Activated T-cell treated with anti-CD3 and anti-CD28 coated beads, Interleukin-2, amount 50 U/mL, for 1 hour (primary cell): ENCODE measurements around the gene NPDC1.

Experiments used
- DNase-seq: peaks from one replicate; pipeline ENCODE4 v3.0.0-alpha.2; 2020

The NPDC1 gene

GRCh38 chr9:137055385-137056364 is 9.7 kb upstream of the NPDC1 start:
- DNase-seq, result no peak

GRCh38 chr9:137054932-137055384 is 9.0 kb upstream of the NPDC1 start:
- DNase-seq, result no peak

GRCh38 chr9:137053944-137054931 is 8.3 kb upstream of the NPDC1 start, which contains the start of gene ENTPD2:
TSS of gene ENTPD2 (minus strand) at chr9:137054061. CDS start at chr9:137053997, 64 bp downstream.
- peak; percentile 62 for DNase-seq

- no peak for DNase-seq
Observed at GRCh38 chr9:137052998-137053943, 7.3 kb upstream of the NPDC1 start.

GRCh38 chr9:137052293-137052692 is 6.3 kb upstream of the NPDC1 start:
- no peak for DNase-seq

- no peak for DNase-seq
Observed at GRCh38 chr9:137051145-137051724, 5.3 kb upstream of the NPDC1 start.

- no peak for DNase-seq
Observed at GRCh38 chr9:137050570-137050969, 4.6 kb upstream of the NPDC1 start.

- DNase-seq, result peak; percentile 57
Observed at GRCh38 chr9:137049544-137050449, 3.8 kb upstream of the NPDC1 start.

- no peak for DNase-seq
Observed at GRCh38 chr9:137048655-137049543, 2.9 kb upstream of the NPDC1 start.

- peak; percentile 37 for DNase-seq
Observed at GRCh38 chr9:137045294-137046087, 486 bp downstream of the NPDC1 start.

GRCh38 chr9:137044502-137045177 is 1.3 kb downstream of the NPDC1 start:
- no peak for DNase-seq

- no peak for DNase-seq
Observed at GRCh38 chr9:137044037-137044436, 1.9 kb downstream of the NPDC1 start.

- DNase-seq, result no peak
Observed at GRCh38 chr9:137042751-137043727, 2.9 kb downstream of the NPDC1 start.

- no peak for DNase-seq
Observed at GRCh38 chr9:137041124-137041523, 4.9 kb downstream of the NPDC1 start.

GRCh38 chr9:137040568-137040967 is 5.4 kb downstream of the NPDC1 start:
- no peak for DNase-seq

GRCh38 chr9:137039611-137040366 is 6.2 kb downstream of the NPDC1 start:
- no peak for DNase-seq
